Stimulated activated naive CD8-positive, alpha-beta T cell treated with anti-CD3 and anti-CD28 coated beads, Interleukin-15, Interleukin-2, amounts not matched to agents 100 ng/mL and 50 ng/mL, for 24 hours (primary cell): ENCODE measurements around the gene IQCN.

Experiments used
- H3K27ac Mint-ChIP-seq: one replicate; pipeline ENCODE4 v1.8.0; 2021; ENCODE audit warnings: mild to moderate bottlenecking, mixed read lengths
- H3K27me3 Mint-ChIP-seq: one replicate; pipeline ENCODE4 v1.8.0; 2021; ENCODE audit warnings: mixed read lengths
- H3K36me3 Mint-ChIP-seq: one replicate; pipeline ENCODE4 v1.8.0; 2021; ENCODE audit warnings: low read depth, mixed read lengths
- H3K4me1 Mint-ChIP-seq: one replicate; pipeline ENCODE4 v1.8.0; 2021; ENCODE audit warnings: low read depth, mixed read lengths
- H3K4me3 Mint-ChIP-seq: one replicate; pipeline ENCODE4 v1.8.0; 2021; ENCODE audit warnings: mild to moderate bottlenecking, mixed read lengths
- H3K9me3 Mint-ChIP-seq: one replicate; pipeline ENCODE4 v1.8.0; 2021; ENCODE audit warnings: mixed read lengths

The IQCN gene

GRCh38 chr19:18293642-18294466 is 19.6 kb upstream of the IQCN start:
- no peaks in the 10 kb centered on the region for H3K27me3 Mint-ChIP-seq
- H3K36me3 Mint-ChIP-seq = peaks cover 12% of the 10 kb centered on the region
- H3K4me3 Mint-ChIP-seq = peak overlapping the region; percentile 87
- peaks cover 79% of the 10 kb centered on the region for H3K4me1 Mint-ChIP-seq
- no peaks in the 10 kb centered on the region for H3K9me3 Mint-ChIP-seq
- peak overlapping the region; percentile 93 for H3K27ac Mint-ChIP-seq

- no peaks in the 10 kb centered on the region for H3K9me3 Mint-ChIP-seq
- peaks cover 12% of the 10 kb centered on the region for H3K36me3 Mint-ChIP-seq
- H3K27ac Mint-ChIP-seq = peak overlapping the region; percentile 93
- peak overlapping the region; percentile 87 for H3K4me3 Mint-ChIP-seq
- H3K4me1 Mint-ChIP-seq = peaks cover 81% of the 10 kb centered on the region
- no peaks in the 10 kb centered on the region for H3K27me3 Mint-ChIP-seq
Observed at GRCh38 chr19:18292810-18293641, 18.8 kb upstream of the IQCN start.

- Mint-ChIP-seq H3K4me3 (peak overlapping the region; percentile 87), H3K36me3 (peaks cover 12% of the 10 kb centered on the region), H3K4me1 (peaks cover 78% of the 10 kb centered on the region), H3K9me3 (no peaks in the 10 kb centered on the region), H3K27me3 (no peaks in the 10 kb centered on the region), H3K27ac (peak overlapping the region; percentile 93)
Observed at GRCh38 chr19:18292462-18292809, 18.2 kb upstream of the IQCN start.

- peak overlapping the region; percentile 87 for H3K4me3 Mint-ChIP-seq
- no peaks in the 10 kb centered on the region for H3K27me3 Mint-ChIP-seq
- H3K4me1 Mint-ChIP-seq = peaks cover 81% of the 10 kb centered on the region
- peaks cover 12% of the 10 kb centered on the region for H3K36me3 Mint-ChIP-seq
- H3K9me3 Mint-ChIP-seq = no peaks in the 10 kb centered on the region
- H3K27ac Mint-ChIP-seq = peak overlapping the region; percentile 93
Observed at GRCh38 chr19:18291590-18292461, 17.6 kb upstream of the IQCN start.

GRCh38 chr19:18291019-18291524 is 16.8 kb upstream of the IQCN start:
- Mint-ChIP-seq H3K4me3 (peak overlapping the region; percentile 87), H3K4me1 (peaks cover 82% of the 10 kb centered on the region), H3K9me3 (no peaks in the 10 kb centered on the region), H3K27ac (peak overlapping the region; percentile 93), H3K27me3 (no peaks in the 10 kb centered on the region), H3K36me3 (peaks cover 9% of the 10 kb centered on the region)

GRCh38 chr19:18290302-18291018 is 16.2 kb upstream of the IQCN start:
- H3K36me3 Mint-ChIP-seq = peaks cover 5% of the 10 kb centered on the region
- H3K9me3 Mint-ChIP-seq = no peaks in the 10 kb centered on the region
- H3K27ac Mint-ChIP-seq = peak overlapping the region; percentile 98
- H3K27me3 Mint-ChIP-seq = no peaks in the 10 kb centered on the region
- peak overlapping the region; percentile 87 for H3K4me3 Mint-ChIP-seq
- peaks cover 83% of the 10 kb centered on the region for H3K4me1 Mint-ChIP-seq

- Mint-ChIP-seq H3K36me3 (peaks cover 9% of the 10 kb centered on the region), H3K27ac (peak overlapping the region; percentile 98), H3K27me3 (no peaks in the 10 kb centered on the region), H3K4me3 (peak overlapping the region; percentile 69), H3K4me1 (peaks cover 86% of the 10 kb centered on the region), H3K9me3 (no peaks in the 10 kb centered on the region)
Observed at GRCh38 chr19:18289471-18290301, 15.4 kb upstream of the IQCN start.

GRCh38 chr19:18287836-18288772 is 13.9 kb upstream of the IQCN start:
- Mint-ChIP-seq H3K9me3 (no peaks in the 10 kb centered on the region), H3K4me3 (no peak overlapping the region), H3K36me3 (peaks cover 9% of the 10 kb centered on the region), H3K27me3 (no peaks in the 10 kb centered on the region), H3K27ac (peak overlapping the region; percentile 95), H3K4me1 (peaks cover 83% of the 10 kb centered on the region)

GRCh38 chr19:18286973-18287635 is 12.9 kb upstream of the IQCN start:
- Mint-ChIP-seq H3K4me1 (peaks cover 90% of the 10 kb centered on the region), H3K27ac (peak overlapping the region; percentile 97), H3K36me3 (peaks cover 9% of the 10 kb centered on the region), H3K9me3 (no peaks in the 10 kb centered on the region), H3K27me3 (no peaks in the 10 kb centered on the region), H3K4me3 (no peak overlapping the region)

GRCh38 chr19:18284712-18285360 is 10.6 kb upstream of the IQCN start:
- Mint-ChIP-seq H3K27ac (peak overlapping the region; percentile 97), H3K4me3 (peak overlapping the region; percentile 74), H3K27me3 (no peaks in the 10 kb centered on the region), H3K36me3 (peaks cover 12% of the 10 kb centered on the region), H3K4me1 (peaks cover 72% of the 10 kb centered on the region), H3K9me3 (no peaks in the 10 kb centered on the region)

GRCh38 chr19:18283338-18283737 is 9.1 kb upstream of the IQCN start:
- peaks cover 27% of the 10 kb centered on the region for H3K36me3 Mint-ChIP-seq
- H3K4me3 Mint-ChIP-seq = peak overlapping the region; percentile 35
- H3K4me1 Mint-ChIP-seq = peaks cover 70% of the 10 kb centered on the region
- H3K27ac Mint-ChIP-seq = peak overlapping the region; percentile 91
- H3K9me3 Mint-ChIP-seq = no peaks in the 10 kb centered on the region
- H3K27me3 Mint-ChIP-seq = no peaks in the 10 kb centered on the region

- no peaks in the 10 kb centered on the region for H3K9me3 Mint-ChIP-seq
- peaks cover 71% of the 10 kb centered on the region for H3K4me1 Mint-ChIP-seq
- no peaks in the 10 kb centered on the region for H3K27me3 Mint-ChIP-seq
- H3K36me3 Mint-ChIP-seq = peaks cover 32% of the 10 kb centered on the region
- peak overlapping the region; percentile 71 for H3K4me3 Mint-ChIP-seq
- H3K27ac Mint-ChIP-seq = peak overlapping the region; percentile 91
Observed at GRCh38 chr19:18282788-18283141, 8.5 kb upstream of the IQCN start.
